ENCODE data around the gene G3BP1. TPM values are rescaled to one million over a fixed set of nuclear protein-coding genes. Genes with fewer than 3 reads are reported as not detected.
A peak's percentile ranks its signal among the peaks of the same experiment; 100 is the strongest.

The G3BP1 gene
- polyA plus RNA-seq, 3 donors: 10.6 to 60.6 (median 58.8) TPM

DNA sequence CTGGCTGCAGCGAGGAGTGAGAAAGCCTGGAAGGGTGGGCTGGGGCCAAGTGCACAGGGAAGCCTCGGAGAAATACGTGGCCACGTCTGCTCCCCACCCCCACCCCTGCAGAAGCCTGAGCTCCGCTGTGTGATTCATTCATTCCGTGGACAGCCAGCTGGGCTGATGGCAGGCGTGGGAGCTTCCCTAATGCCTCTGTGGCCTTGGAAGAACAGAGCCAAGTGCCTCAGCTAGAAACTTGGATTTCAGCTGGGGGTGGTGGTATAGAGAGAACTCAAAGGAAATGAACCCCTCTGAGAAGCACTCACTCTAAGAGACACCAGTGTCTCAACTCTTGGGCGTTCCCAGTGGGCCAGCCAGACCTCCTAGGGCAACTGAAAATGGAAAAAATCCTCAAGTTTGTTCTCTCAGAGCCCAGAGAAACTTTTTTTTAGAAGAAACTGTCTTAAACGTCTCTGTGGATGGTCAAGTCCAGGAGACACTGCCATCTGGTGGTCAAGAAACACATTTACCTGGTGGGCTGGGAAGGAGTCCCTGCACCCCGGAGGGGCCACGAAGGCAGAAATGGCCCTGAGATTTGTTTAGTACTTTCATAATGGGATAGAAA lies 31.3 kb upstream of the G3BP1 start:
- Histone ChIP-seq H3K27me3 (ENCODE audit: control insufficient read depth in 2 of 2, insufficient read depth in 2 of 2, low read length in 2 of 2) (no peaks in the 10 kb centered on the region), H2AFZ (ENCODE audit: insufficient read depth, low read depth, low read length, poor library complexity, severe bottlenecking) (no peak overlapping the region), H3K4me2 (replicated peaks; ENCODE audit: extremely low read depth, low read length, poor library complexity, severe bottlenecking) (no peak overlapping the region), H3K4me3 (replicated peaks in 1 of 3; ENCODE audit: low read depth in 2 of 3, low read length in 3 of 3) (no peak overlapping the region), H4K20me1 (ENCODE audit: insufficient read depth, low read length) (peaks cover 4% of the 10 kb centered on the region), H3K9ac (ENCODE audit: insufficient read depth, low read length, poor library complexity, severe bottlenecking) (no peak overlapping the region), H3K4me1 (ENCODE audit: control insufficient read depth in 1 of 2, insufficient read depth in 2 of 2, low read length in 2 of 2) (peaks cover 11 to 19% of the 10 kb centered on the region in 2 donors), H3K27ac (ENCODE audit: low read depth in 1 of 2, low read length in 2 of 2) (no peak overlapping the region), H3K79me2 (ENCODE audit: insufficient read depth, low read length) (no peaks in the 10 kb centered on the region), H3K36me3 (replicated peaks in 1 of 2; ENCODE audit: control insufficient read depth in 1 of 2, insufficient read depth in 2 of 2, low read length in 2 of 2) (peaks cover 22 to 75% of the 10 kb centered on the region in 2 donors), H3K9me3 (replicated peaks in 1 of 2; ENCODE audit: control insufficient read depth in 1 of 2, insufficient read depth in 1 of 2, low read length in 2 of 2) (no peaks in the 10 kb centered on the region)
- Mint-ChIP-seq H3K27ac (peak overlapping the region in 3 of 7 donors; percentile 13 to 76 (median 30)), H3K27me3 (ENCODE audit: low read depth in 3 of 3) (peaks cover 0 to 3% (median 0%) of the 10 kb centered on the region in 3 donors), H3K4me3 (no peak overlapping the region), H3K36me3 (peaks cover 49 to 76% of the 10 kb centered on the region in 2 donors), H3K4me1 (peaks cover 19% of the 10 kb centered on the region), H3K9me3 (no peaks in the 10 kb centered on the region)
- peak; percentile 96 for TF ChIP-seq CTCF (IDR thresholded peaks at IDR 0.05)
- intact Hi-C loops (cut with micrococcal nuclease): loop anchor here (2.0 to 5.0 kb wide), 2 partner anchors 82 to 83 kb away; no protein-coding TSS in a partner anchor
- peak; percentile 46 to 68 (median 63) for DNase-seq
- WGBS (ENCODE audit: insufficient coverage): 8% methylated on average over 4 of the region's 11 CpGs

DNA sequence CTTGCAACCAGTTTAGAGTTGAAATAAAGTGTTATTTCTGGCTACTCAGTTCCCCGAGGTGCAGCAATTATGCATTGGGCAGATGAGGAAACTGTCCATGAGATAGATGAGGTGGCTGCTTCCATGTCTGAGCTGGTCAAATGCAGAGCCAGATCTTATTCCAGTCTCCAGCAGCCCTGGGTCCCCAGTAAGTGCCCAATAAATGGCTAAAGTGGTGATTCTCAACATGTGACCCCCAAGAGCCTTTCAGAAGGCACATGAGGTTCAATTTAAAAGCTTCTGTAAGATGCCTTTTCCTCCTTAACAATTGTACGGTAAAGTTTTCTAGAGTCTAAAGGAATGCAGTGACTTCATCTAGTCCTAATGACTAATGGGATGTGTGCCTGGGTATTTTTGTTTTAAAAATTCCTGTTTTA lies 30.8 kb upstream of the G3BP1 start:
- H4K20me1 ChIP-seq (ENCODE audit: insufficient read depth, low read length): peaks cover 4% of the 10 kb centered on the region
- H3K36me3 ChIP-seq (replicated peaks in 1 of 2; ENCODE audit: control insufficient read depth in 1 of 2, insufficient read depth in 2 of 2, low read length in 2 of 2): peaks cover 27 to 74% of the 10 kb centered on the region in 2 donors
- intact Hi-C loops (cut with micrococcal nuclease): loop anchor here (2.0 to 5.0 kb wide), 2 partner anchors 82 to 84 kb away; no protein-coding TSS in a partner anchor
- WGBS (ENCODE audit: insufficient coverage): 67% methylated on average over 1 of the region's 2 CpGs
- H3K4me2 ChIP-seq (replicated peaks; ENCODE audit: extremely low read depth, low read length, poor library complexity, severe bottlenecking): no peak overlapping the region
- H3K4me1 ChIP-seq (ENCODE audit: control insufficient read depth in 1 of 2, insufficient read depth in 2 of 2, low read length in 2 of 2): peaks cover 16 to 24% of the 10 kb centered on the region in 2 donors
- H3K27me3 ChIP-seq (ENCODE audit: control insufficient read depth in 2 of 2, insufficient read depth in 2 of 2, low read length in 2 of 2): no peaks in the 10 kb centered on the region
- no peak overlapping the region for H2AFZ ChIP-seq (ENCODE audit: insufficient read depth, low read depth, low read length, poor library complexity, severe bottlenecking)
- peaks cover 0 to 3% (median 0%) of the 10 kb centered on the region in 3 donors for H3K27me3 Mint-ChIP-seq (ENCODE audit: low read depth in 3 of 3)
- DNase-seq: no peak
- H3K9me3 Mint-ChIP-seq: no peaks in the 10 kb centered on the region
- no peak overlapping the region for H3K4me3 ChIP-seq (replicated peaks in 1 of 3; ENCODE audit: low read depth in 2 of 3, low read length in 3 of 3)
- H3K36me3 Mint-ChIP-seq: peaks cover 51 to 81% of the 10 kb centered on the region in 2 donors
- no peaks in the 10 kb centered on the region for H3K79me2 ChIP-seq (ENCODE audit: insufficient read depth, low read length)
- H3K4me1 Mint-ChIP-seq: peaks cover 24% of the 10 kb centered on the region
- H3K27ac ChIP-seq (ENCODE audit: low read depth in 1 of 2, low read length in 2 of 2): no peak overlapping the region
- no peaks in the 10 kb centered on the region for H3K9me3 ChIP-seq (replicated peaks in 1 of 2; ENCODE audit: control insufficient read depth in 1 of 2, insufficient read depth in 1 of 2, low read length in 2 of 2)
- peak; percentile 70 for TF ChIP-seq CTCF (IDR thresholded peaks at IDR 0.05)
- no peak overlapping the region for H3K9ac ChIP-seq (ENCODE audit: insufficient read depth, low read length, poor library complexity, severe bottlenecking)
- H3K4me3 Mint-ChIP-seq: no peak overlapping the region
- H3K27ac Mint-ChIP-seq: peak overlapping the region in 3 of 7 donors; percentile 13 to 76 (median 30)

Data from CD14-positive monocyte (primary cell).